Measurements from ENCODE around the gene WNT1. TPM values are rescaled to one million over a fixed set of nuclear protein-coding genes. Genes with fewer than 3 reads are reported as not detected.

Gene WNT1
- total RNA-seq = not detected in 2 replicates

DNA sequence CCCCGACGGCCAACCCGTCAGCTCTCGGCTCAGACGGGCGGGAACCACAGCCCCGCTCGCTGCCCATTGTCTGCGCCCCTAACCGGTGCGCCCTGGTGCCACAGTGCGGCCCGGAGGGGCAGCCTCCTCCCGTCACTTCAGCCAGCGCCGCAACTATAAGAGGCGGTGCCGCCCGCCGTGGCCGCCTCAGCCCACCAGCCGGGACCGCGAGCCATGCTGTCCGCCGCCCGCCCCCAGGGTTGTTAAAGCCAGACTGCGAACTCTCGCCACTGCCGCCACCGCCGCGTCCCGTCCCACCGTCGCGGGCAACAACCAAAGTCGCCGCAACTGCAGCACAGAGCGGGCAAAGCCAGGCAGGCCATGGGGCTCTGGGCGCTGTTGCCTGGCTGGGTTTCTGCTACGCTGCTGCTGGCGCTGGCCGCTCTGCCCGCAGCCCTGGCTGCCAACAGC is at the start of gene WNT1:
TSS of gene WNT1 (plus strand) at position 32 of the 450 bp plus-strand sequence. CDS start at position 361, 329 bp downstream.
- intact Hi-C loops (cut with micrococcal nuclease) = loop anchor here (2.0 to 5.0 kb wide), 2 partner anchors 18 to 126 kb away; partner anchors contain the start of gene DDX23

DNA sequence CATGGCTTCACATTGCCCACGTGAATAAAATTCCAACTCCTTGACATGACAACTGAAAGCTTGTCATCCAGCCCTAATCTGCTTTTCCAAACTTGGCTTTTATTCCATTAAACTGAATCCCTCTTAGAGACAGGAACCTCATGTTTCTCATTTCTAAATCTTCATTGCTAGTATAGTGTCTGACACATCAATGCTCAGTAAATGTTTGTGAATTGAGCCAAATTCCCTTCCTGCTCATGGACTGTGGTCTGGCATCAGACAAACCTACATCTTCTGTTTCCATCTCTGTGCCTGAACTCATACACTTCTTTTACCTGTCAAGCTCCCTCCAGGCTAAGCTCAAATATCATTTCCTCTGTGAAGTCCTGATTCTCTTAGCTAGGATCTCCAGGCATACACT is 48.6 kb upstream of the WNT1 start:
- intact Hi-C loops (cut with micrococcal nuclease) = no loop called here

DNA sequence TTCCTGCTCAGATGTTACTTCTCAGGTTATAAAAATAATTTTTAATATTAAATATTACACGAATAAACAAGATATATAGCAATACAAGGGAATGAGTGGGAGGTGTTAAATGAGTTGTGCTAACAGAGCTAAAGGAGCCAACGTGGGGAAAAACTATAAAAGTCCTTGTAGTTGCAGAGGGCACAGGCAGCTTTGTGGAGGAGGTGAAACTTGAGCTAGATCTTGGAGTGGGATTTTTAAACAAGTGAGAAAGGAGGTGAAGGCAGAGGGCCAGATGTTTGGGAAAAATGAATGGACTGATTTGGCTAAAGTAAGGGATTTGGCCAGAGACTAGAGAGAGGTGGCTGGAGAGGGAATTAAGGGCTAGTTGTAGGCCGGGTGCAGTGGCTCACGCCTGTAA is 47.6 kb upstream of the WNT1 start:
- intact Hi-C loops (cut with micrococcal nuclease) = no loop called here

DNA sequence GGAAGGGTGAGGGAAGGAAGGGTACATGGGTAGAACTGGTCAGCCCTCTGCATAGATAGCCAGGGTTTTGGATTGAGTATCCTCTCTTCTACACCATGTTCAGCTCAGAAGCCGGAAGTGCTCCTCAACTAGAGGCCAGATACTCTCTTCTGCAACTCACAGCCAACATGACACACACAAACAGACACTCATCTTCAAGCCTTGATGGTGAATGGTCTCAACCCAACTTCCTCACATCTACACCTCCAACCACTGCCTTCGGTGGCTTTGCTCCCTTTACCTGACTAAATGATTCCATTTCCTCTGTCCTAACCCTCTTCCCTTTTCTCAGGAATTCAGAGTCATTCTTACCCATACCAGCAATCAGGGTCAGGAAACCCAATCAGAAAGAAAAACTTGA is 45.2 kb upstream of the WNT1 start:
- intact Hi-C loops (cut with micrococcal nuclease) = no loop called here

DNA sequence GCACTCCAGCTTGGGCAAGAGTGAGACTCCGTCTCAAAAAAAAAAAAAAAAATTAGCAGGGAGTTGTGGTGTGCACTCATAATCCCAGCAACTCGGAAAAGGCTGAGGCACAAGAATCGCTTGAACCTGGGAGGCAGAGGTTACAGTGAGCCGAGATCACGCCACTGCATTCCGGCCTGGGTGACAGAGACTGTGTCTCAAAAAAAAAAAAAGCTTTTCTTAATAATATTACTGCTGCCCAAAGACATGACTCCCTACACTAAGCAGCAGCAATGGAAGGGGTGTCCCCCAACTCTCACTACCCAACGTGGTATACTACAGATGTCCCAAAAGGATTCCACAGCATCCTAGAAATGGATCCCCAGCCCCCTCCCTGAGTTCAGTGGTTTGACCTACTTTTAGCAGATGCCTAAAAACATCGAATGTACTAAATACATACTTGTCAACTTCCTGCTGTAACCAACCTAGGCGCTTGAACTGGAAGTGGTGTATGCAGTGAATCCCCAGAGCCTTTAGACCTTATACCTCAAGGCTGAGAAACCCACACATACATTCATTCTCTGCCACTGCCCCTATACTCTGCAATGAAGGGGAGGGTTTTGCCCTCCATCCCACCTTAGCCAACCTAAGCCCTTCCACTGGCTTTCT is 44.3 kb upstream of the WNT1 start:
- intact Hi-C loops (cut with micrococcal nuclease) = no loop called here

DNA sequence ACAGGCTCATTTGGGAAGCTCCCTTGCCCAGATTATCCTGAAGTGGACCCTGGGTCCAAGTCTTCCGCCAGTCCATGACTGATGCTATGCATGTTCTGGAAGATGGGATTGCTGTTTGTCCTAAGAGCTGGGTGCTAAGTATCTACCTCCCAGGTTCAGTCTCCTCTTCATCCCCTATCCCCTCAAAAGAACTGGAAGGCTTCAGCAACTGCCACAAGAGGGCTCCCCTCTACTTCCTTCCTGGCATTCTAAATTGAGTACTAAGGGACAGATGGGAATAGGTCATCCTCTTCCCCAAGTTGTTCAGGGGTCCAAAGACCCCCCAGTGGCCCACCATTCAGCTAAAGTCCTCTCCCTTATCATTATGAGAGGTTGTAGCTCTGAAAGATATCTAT is 43.8 kb upstream of the WNT1 start:
- intact Hi-C loops (cut with micrococcal nuclease) = no loop called here

DNA sequence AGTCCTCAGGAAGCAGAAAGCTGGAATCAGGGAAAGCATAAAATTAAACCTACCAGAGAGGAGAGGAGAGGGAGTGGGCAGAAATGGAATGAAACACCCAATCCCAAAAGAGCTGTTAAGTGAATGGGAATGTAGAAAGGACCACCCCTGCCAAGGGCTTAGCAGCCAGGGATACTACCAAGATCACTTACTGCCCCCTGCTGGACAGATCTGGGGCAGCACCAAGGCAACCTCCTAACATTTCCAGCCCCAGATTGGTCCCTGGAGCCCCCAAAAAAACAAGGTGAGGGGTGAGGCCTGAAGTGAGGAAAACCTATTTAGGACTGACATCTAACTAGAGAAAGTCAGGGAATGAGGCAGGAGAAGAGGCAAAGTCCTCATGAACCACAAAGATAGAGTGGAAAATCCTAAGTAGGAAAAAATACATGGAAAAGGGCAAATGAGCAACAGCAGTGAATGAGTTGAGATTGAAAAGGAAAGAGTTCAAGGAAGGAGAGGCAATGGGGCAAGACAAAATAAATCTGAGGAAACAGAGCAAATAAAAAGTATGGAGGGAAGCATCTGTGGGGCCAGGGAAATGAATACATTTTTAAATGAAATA is 41.6 kb upstream of the WNT1 start:
- intact Hi-C loops (cut with micrococcal nuclease) = loop anchor here (1.0 kb wide), 2 partner anchors 32 to 83 kb away; a partner anchor contains a TSS

DNA sequence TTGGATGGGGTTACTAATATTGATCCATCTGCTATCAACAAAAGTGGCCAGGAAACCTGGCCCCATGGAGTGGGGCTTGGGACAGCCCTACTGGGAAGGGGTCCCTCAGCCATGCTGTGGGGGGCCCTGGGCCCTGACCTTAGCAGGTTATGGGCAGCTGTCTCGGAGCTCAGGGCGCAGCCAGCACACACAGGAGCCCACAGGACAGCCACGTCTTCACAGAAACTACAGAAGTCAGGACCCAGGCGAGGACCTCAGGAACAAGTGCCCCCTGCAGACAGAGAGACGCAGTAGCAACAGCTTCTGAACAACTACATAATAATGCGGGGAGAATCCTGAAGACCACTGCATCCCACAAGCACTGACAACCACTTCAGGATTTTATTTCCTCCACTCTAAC is 41.0 kb upstream of the WNT1 start:
- intact Hi-C loops (cut with micrococcal nuclease) = no loop called here

DNA sequence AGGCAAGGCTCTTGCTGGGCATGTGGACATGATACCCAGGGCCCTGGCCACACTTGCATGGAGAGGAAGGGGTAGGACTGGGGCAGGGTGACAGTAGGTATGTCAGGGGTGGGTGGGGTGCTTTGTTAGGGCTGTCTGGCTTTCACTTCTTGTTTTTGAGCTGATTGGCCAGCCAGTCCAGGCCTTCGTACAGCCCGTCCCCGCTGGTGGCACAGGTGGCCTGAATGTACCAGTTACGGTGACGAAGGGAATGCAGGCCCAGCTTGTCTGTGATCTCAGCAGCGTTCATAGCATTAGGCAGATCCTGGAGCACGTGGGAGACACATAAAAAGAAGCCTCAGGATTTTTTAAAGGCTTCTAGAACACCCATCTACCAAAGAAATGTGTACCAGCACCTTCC is 39.3 kb upstream of the WNT1 start:
- intact Hi-C loops (cut with micrococcal nuclease) = no loop called here

DNA sequence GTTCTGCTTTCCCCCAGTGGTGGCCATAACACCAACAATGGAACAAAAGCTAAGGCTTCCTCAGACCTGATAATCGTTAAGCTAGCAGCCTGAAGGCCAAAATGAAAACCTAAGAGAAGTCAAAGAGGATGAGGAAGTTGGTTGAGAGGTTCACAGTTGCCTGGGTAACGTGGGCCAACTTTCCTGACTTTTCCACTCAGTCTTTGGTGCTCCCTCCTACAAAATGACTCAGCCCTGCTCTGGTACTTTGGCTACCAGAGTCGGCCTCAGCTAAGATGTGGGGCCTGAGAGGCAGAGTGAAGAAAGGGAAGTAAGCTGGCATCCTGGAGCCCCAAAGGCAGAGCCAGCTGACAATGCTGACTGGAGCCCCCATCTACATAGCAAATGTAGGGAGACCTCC is 37.9 kb upstream of the WNT1 start:
- intact Hi-C loops (cut with micrococcal nuclease) = no loop called here

DNA sequence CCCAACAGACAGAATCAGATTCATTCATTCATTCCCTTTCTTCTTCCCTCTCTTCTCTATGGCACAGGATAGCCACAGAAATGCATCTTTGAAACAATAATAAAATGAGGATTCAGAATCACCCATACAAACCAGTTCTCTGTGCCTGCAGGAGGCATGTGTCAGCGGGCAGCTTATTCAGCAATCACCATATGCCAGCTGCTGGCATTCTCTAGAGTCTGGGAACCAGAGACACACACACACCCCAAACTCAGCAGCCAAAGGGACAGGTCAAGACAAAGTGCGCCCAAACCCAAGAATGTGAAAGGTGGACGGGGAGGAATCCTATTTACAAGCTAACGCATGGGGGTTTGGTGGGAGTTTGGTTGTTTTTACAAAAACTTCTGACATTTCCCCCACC is 34.9 kb upstream of the WNT1 start:
- intact Hi-C loops (cut with micrococcal nuclease) = no loop called here

DNA sequence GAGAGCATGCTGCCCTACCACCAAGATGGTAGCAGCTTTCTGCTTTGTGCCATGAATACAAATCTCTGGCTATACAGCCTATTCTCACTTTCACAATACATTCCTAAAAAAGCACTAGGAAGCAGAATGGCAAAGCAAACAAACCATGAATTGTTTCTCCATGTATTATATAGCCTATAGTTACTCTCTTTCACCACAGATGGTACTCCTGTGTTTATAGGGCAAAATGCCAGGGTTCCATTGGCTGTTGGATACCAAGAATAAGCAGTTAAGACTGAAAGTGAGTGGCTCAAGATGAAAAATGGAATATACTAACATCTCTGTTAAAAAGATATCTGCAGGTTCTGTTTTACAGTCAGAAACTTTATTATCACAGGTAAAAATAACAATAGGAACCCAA is 31.9 kb upstream of the WNT1 start:
- intact Hi-C loops (cut with micrococcal nuclease) = no loop called here

DNA sequence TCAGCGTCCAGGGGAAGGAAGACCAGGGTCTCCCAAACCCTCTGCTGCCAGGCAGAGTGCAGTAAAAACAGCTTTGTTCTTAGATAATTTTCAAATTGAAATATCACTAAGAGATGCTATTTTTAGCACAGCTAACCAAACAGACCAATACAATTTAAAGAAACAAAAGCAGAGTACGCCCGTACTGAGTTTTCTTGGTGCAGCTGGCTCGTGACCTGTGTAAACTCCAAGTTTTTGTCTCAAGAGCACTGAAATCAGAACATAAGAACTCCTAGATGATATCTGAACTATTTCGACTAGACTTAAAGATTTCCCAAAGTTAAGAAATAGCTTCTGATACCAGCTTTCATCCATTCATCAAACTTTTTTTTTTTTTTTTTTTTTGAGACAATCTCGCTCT is 31.2 kb upstream of the WNT1 start:
- intact Hi-C loops (cut with micrococcal nuclease) = no loop called here

DNA sequence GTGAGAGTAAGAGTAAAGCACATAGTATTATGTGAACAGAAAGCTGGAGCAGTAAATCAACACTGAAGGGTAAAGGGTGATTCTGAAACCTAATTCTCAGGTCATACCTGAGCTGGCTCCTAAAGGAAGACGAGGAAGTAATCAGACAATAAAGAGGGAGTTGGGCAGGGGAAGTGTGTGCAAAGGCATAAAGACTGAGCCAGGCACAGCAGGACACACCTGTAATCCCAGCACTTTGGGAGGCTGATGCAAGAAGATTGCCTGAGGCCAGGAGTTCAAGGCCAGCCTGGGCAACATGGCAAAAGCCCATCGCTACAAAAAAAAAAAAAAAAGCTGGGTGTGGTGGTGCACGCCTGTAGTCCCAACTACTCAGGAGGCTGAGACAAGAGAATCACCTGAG is 30.4 kb upstream of the WNT1 start:
- intact Hi-C loops (cut with micrococcal nuclease) = no loop called here

DNA sequence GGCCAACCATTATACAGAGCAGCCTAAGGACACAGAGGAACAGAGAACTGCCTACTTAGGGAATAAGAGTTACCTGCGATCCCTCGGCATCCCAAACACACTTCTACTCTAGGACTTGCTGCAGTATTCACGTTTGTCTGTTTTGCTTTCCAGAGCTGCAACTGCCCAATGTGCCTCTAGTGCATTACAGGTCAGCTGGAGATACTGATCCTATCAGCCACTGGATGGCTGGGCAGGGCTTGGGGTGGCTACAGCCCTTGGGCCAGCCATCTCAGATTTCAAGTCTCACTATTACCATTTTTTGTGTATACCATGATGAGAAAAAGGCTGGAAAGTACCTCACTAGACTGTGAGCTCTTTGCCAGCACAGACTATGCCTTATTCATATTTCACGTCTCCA is 25.4 kb upstream of the WNT1 start:
- intact Hi-C loops (cut with micrococcal nuclease) = no loop called here

DNA sequence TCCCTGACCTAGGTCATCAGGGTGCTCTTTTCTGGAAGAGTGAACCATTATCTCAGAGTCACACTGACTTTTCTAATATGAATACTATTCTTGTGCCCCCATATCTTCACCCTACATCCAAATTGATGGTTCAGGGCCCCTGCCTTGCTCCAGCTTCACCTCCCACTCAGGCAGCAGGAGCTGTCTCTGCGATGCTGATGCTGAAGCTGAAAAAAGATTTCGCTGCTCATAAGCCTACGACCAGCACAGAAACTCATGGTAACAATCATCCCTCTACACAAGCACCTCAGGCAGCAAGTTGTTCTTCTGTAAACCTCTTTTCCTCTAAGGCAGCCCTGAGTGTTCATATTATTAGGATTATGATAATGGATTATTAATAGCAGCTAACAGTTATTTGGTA is 24.1 kb upstream of the WNT1 start:
- intact Hi-C loops (cut with micrococcal nuclease) = no loop called here

DNA sequence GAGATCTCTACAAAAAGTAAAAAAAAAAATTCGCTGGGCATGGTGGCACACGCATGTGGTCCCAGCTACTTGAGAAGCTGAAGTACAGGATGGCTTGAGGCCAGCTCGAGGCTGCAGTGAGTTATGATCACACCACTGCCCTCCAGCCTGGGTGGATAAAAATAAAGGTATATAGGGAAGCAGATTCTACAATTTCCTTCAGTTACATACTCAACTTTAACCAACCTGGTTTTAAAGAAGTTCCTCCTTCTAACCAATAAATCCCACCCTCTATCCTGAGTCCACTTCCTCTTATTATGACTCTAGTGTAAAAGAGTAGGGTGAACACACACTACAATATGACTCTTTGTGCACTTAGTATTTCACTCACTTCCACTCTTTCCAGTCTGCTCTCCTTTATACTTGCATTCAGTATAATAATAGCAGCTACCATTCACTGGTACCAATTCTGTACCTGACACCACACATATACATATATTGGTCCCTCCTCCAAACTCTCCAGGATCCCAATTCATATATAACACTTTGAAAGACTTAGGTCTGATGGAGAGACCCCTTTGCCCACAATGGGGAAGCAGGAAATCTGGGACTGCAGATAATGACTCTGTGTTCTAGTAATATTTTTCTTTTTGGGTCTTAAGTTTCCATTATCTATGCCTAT is 23.2 kb upstream of the WNT1 start:
- intact Hi-C loops (cut with micrococcal nuclease) = no loop called here

DNA sequence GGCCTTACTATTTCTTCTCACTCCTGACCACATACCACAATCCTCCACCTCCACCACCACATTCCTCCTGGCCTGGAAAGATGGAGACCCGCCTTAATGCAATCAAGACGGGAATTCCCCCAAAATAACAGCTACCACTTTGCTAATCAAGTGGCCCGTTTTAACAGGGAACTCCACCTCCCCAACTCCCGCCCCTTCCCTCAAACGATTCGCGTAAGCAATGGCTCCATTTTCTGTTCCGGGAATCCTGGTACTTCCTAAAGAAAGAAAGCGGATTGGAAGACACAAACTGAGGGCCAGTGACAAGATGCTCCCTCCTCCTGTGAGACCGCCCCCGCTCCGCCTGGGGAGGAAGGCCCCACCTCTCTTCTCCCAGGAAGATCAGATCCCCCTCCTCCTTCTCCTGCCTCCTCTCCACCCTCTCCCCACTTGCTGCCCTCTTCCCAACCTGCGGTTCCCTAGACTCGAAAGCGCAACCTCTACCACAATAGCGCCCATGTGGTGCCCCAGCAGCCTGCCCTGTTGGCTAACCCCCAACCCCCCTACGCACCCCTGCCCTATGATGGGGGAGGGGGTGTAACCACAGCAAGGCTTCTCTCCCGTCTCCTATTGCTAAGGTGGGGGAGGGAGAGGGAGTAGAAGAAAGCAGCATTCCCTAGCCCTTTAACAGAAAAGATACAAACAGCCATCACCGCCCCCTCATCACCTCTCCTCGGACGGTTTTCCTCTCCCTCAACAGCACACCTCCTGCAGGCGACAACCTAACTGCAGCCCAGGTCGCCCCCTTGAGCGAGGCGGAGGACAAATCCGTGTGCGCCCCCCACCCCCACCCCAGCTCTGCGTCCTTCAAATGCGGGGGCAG is 21.6 kb upstream of the WNT1 start:
- intact Hi-C loops (cut with micrococcal nuclease) = loop anchor here (2.0 kb wide), 1 partner anchor 14 kb away; the partner anchor contains the start of gene WNT10B

DNA sequence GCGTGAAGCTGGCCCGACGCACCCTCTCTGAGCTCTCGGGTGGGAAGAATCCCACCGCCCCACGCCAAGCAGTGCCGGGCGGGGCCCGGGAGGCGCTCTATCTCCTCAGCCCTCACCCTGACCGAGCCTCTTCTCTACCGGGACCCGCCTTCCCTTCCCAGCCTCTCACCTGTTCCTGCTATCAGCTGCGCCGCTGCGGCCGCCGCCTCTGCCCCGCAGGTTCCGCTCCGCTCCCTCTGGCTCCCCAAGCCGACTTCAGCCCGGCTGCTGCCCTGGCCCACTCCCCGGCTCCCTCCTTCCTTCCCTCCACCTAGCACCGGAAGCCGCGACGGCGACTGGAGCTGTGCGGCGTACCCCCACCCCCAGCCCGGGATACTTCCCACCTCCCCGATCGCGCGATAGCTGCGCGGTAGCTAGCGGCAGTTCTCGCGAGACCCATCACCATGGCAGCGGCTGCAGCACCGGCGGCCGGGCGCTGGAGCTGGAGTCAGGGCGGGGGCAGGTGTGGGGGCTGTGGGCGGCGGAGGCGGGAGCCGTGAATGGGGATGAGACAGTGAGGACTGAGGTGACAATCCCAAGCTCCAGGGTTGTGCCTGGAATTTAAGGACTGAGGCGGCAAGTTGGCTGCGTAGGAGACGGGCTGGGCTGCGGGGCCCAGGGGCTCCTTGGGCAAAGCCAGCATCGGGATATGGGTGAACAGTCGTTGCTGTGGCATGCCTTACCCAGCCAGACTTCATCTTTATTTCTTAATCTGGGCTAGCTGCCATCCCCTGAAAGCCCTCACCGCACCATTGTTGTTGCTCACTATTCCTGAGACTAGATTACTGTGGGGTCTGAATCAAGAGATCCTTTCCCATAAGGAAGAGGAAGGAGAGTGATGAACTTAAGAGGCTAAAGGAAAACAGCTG is 20.7 kb upstream of the WNT1 start, which contains the start of gene ARF3:
TSS of gene ARF3 (minus strand) at position 347 of the 908 bp plus-strand sequence. CDS start 16,392 bp downstream, outside the sequence.
- intact Hi-C loops (cut with micrococcal nuclease) = loop anchor here (2.0 kb wide), 1 partner anchor 13 kb away; the partner anchor contains the start of gene WNT10B

DNA sequence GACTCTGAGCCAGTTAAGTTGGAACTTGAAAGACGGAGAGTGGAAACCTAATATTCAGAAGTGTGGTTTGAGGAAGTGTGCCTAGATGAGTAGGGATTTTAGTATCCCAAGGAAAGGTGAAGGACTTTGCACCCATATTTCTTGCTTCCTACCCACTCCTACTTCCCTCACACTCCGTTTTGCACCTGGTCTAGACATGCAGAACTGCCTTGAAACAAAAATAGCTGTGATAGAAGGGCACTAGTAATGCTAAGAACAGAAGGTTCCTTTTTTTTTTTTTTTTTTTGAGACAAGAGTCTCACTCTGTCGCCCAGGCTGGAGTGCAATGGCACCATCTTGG is 20.1 kb upstream of the WNT1 start:
- intact Hi-C loops (cut with micrococcal nuclease) = no loop called here

DNA sequence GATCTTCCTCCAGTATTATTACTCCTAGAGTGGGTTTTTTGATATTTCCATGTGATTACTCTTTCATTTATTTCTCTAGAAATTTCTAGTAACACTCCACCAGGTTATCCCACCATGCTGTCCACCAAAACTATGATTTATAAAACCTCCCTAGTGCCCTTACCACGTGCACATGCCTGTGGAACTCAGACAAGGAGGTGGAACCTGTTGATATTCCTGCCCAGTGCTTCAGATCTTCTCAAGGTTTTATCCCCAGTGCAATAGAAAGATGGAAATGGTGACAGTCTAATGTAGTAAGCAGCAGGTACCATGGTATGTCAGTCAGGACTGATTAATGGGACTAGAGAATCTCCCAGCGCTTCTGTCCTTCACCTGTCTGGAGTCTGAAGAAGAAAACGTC is 17.3 kb upstream of the WNT1 start:
- intact Hi-C loops (cut with micrococcal nuclease) = no loop called here
